ENCODE data around the gene CDKN2D. TPM values are rescaled to one million over a fixed set of nuclear protein-coding genes. Genes with fewer than 3 reads are reported as not detected.

The CDKN2D gene
- total RNA-seq, 1 experiment from 2014 or later, result 13.8 TPM

GRCh38 chr19:10562609-10563008 lies 6.2 kb downstream of the CDKN2D start:
- H4K20me1 ChIP-seq (ENCODE audit: insufficient read depth), result no peaks in the 10 kb centered on the region
- H2AFZ ChIP-seq (ENCODE audit: low read depth, low read length, poor library complexity, severe bottlenecking), result no peak overlapping the region
- DNase-seq (ENCODE audit: low read depth, low spot score) (no peak), ATAC-seq (no peak)
- H3K36me3 ChIP-seq (ENCODE audit: control insufficient read depth in 1 of 2, insufficient read depth in 2 of 2, low read length in 2 of 2), result peaks cover 15 to 40% of the 10 kb centered on the region in 2 experiments; a peak in 3 of 4 replicates
- CTCF ChIA-PET, result no interaction called here
- no peak for TF ChIP-seq ATF3 (IDR thresholded peaks at IDR 0.05)
- no peak for TF ChIP-seq ZBTB33 (IDR thresholded peaks at IDR 0.05; ENCODE audit: extremely low read depth, insufficient replicate concordance, low read length)
- TF ChIP-seq YY1 (IDR thresholded peaks at IDR 0.05; ENCODE audit: extremely low read depth, insufficient replicate concordance, low read depth, low read length), result no peak
- no peak for TF ChIP-seq SP1 (IDR thresholded peaks at IDR 0.05; ENCODE audit: low read depth)
- no peak for TF ChIP-seq EZH2phosphoT487 (IDR thresholded peaks at IDR 0.05; ENCODE audit: borderline replicate concordance)
- TF ChIP-seq EGR1 (IDR thresholded peaks at IDR 0.05; ENCODE audit: low read depth), result no peak
- no peak for TF ChIP-seq ZFX (IDR thresholded peaks at IDR 0.05)
- TF ChIP-seq SIN3A (IDR thresholded peaks at IDR 0.05; ENCODE audit: low read depth), result no peak
- no peak for TF ChIP-seq POLR2AphosphoS5 (IDR thresholded peaks at IDR 0.05; ENCODE audit: low read depth, low read length)
- TF ChIP-seq FOSL1 (IDR thresholded peaks at IDR 0.05; ENCODE audit: low read depth), result no peak
- no peak for TF ChIP-seq POLR2A (IDR thresholded peaks at IDR 0.05; ENCODE audit: borderline replicate concordance, extremely low read depth, insufficient read depth, insufficient read length)
- TF ChIP-seq MAX (IDR thresholded peaks at IDR 0.05), result no peak
- no peak for TF ChIP-seq REST (IDR thresholded peaks at IDR 0.05; ENCODE audit: low read depth)
- TF ChIP-seq CBX3 (IDR thresholded peaks at IDR 0.05; ENCODE audit: low read depth), result no peak
- TF ChIP-seq EZH2 (IDR thresholded peaks at IDR 0.05), result no peak
- TF ChIP-seq ELF1 (IDR thresholded peaks at IDR 0.05; ENCODE audit: borderline replicate concordance, low read depth), result no peak
- intact Hi-C loops (cut with micrococcal nuclease), result no loop called here
- RAD21 ChIA-PET (ENCODE audit: low non-redundant PET in 1 of 2, low total read pairs in 2 of 2, uncharacterized antibody in 2 of 2, unreplicated experiment in 2 of 2), result no interaction called here
- H3K9me2 ChIP-seq (ENCODE audit: insufficient read depth), result no peaks in the 10 kb centered on the region
- H3K9me3 ChIP-seq (ENCODE audit: control insufficient read depth in 1 of 2, insufficient read depth in 1 of 2, low read depth in 1 of 2, low read length in 2 of 2), result no peaks in the 10 kb centered on the region
- no peak overlapping the region for H3K4me3 ChIP-seq (replicated peaks in 1 of 2; ENCODE audit: low read depth in 1 of 2, low read length in 2 of 2)
- no peak overlapping the region for H3K27ac ChIP-seq (ENCODE audit: low read depth, low read length)
- peaks cover 19 to 24% of the 10 kb centered on the region in 2 experiments for H3K4me1 ChIP-seq (ENCODE audit: control insufficient read depth in 1 of 2, insufficient read depth in 2 of 2, low read length in 2 of 2)
- H3K9ac ChIP-seq (ENCODE audit: low read length), result no peak overlapping the region
- POLR2A ChIA-PET, result no interaction called here
- no peak overlapping the region for H3K4me2 ChIP-seq (ENCODE audit: low read length)
- TSS peak; percentile 26 for BruUV-seq (replicated peaks)
- H3K27me3 ChIP-seq (ENCODE audit: insufficient read depth, low read length), result no peaks in the 10 kb centered on the region
- H3K79me2 ChIP-seq (ENCODE audit: insufficient read depth, low read length), result peaks cover 28% of the 10 kb centered on the region

Measured in HCT116 (cell line).